HepG2 (cell line): ENCODE results near the gene TBCCD1. TPM values are rescaled to one million over a fixed set of nuclear protein-coding genes. Genes with fewer than 3 reads are reported as not detected.

Experiments used
- ATAC-seq: fragments of 200-7000 bp; cut with Tn5 transposase; 3 replicates; pipeline ENCODE4 v1.9.1; 2020; ENCODE audit warnings: mild to moderate bottlenecking, moderate library complexity
- BruUV-seq: library from RNA; stranded (reverse); fragments of 400-500 nt; replicated peaks from 2 replicates; lab custom pipeline; 2021; lab: Mats Ljungman, UMichigan
- CTCF ChIA-PET: fragments of 300-600 bp; formaldehyde crosslinking; extraction: SDS; loops from one replicate; lab custom pipeline; 2021; ENCODE audit warnings: low total read pairs, inconsistent platforms, low intra/inter-chr PET ratio; lab: Yijun Ruan, JAX
- POLR2A ChIA-PET: fragments of 350-600 bp; sonication (Branson Sonifier 250); formaldehyde crosslinking; loops from one replicate; lab custom pipeline; 2020; ENCODE audit warnings: antibody characterized with exemption, inconsistent platforms; lab: Yijun Ruan, JAX
- DNase-seq: peaks from one replicate; pipeline ENCODE4 v3.0.0-alpha.2; 2015; ENCODE audit warnings: low spot score
- FAIRE-seq: peaks from 3 replicates; lab custom pipeline; 2011; peaks lifted over from hg19 to GRCh38; lab: Jason Lieb, UNC
- H2AFZ ChIP-seq: one replicate; pipeline ENCODE4 v1.6.1; 2011; ENCODE audit warnings: low read length, inconsistent platforms
- H3K27ac ChIP-seq: fragments of 300-600 bp; 3 replicates; pipeline ENCODE4 v1.8.0; 2011; ENCODE audit warnings: mixed run types, mild to moderate bottlenecking, mixed read lengths, low read length, inconsistent platforms; ENCODE audit not compliant: insufficient read depth; ENCODE audit errors: extremely low read length
- H3K27me3 ChIP-seq, 2 experiments: fragments of 200-600 bp in 1 of 2; 2 replicates in 1 of 2; 3 replicates in 1 of 2; pipeline versions ENCODE4 v1.6.0 to v1.8.0; 2011; ENCODE audit warnings: low read length in 2 of 2, mild to moderate bottlenecking in 2 of 2, moderate library complexity in 2 of 2, inconsistent platforms in 1 of 2; ENCODE audit not compliant: insufficient read depth in 2 of 2, control insufficient read depth in 1 of 2
- H3K36me3 ChIP-seq, 2 experiments: fragments of 200-600 bp in 1 of 2; replicated peaks in 1 of 2; 2 replicates in 1 of 2; 3 replicates in 1 of 2; pipeline versions ENCODE4 v1.5.1 to v1.8.0; 2011; ENCODE audit warnings: low read length in 2 of 2, inconsistent platforms in 1 of 2; ENCODE audit not compliant: insufficient read depth in 2 of 2, control insufficient read depth in 1 of 2
- H3K4me1 ChIP-seq: 2 replicates; pipeline ENCODE4 v1.5.1; 2012; ENCODE audit warnings: low read length, inconsistent platforms; ENCODE audit not compliant: insufficient read depth
- H3K4me2 ChIP-seq: 2 replicates; pipeline ENCODE4 v1.6.0; 2011; ENCODE audit warnings: low read depth, low read length, inconsistent platforms
- H3K4me3 ChIP-seq, 3 experiments: fragments of 200-600 bp in 1 of 3; sonication (generic), shearing (Covaris generic) in 1 of 3; replicated peaks in 1 of 3; 2 replicates each; pipeline ENCODE4 v1.5.1; 2011 to 2016; ENCODE audit warnings: low read length in 3 of 3, inconsistent platforms in 2 of 3, low read depth in 2 of 3, mild to moderate bottlenecking in 2 of 3, control low read depth in 1 of 3, mixed read lengths in 1 of 3; ENCODE audit not compliant: insufficient read depth in 1 of 3
- H3K79me2 ChIP-seq: one replicate; pipeline ENCODE4 v1.6.1; 2011; ENCODE audit warnings: low read length, inconsistent platforms; ENCODE audit not compliant: insufficient read depth
- H3K9ac ChIP-seq: 2 replicates; pipeline ENCODE4 v1.6.0; 2011; ENCODE audit warnings: mild to moderate bottlenecking, low read depth, low read length, inconsistent platforms; ENCODE audit not compliant: insufficient read depth
- H3K9me3 ChIP-seq: 2 replicates; pipeline ENCODE4 v1.5.1; 2012; ENCODE audit warnings: mild to moderate bottlenecking, low read length
- H4K20me1 ChIP-seq: 2 replicates; pipeline ENCODE4 v1.6.0; 2011; ENCODE audit warnings: inconsistent platforms, mild to moderate bottlenecking, low read length, moderate library complexity; ENCODE audit not compliant: insufficient read depth
- MAFF ChIP-seq: IDR thresholded peaks from 2 replicates; pipeline ENCODE4 v1.6.1; 2011; ENCODE audit warnings: low read depth, low read length, improper control_type of control experiment
- MAFK ChIP-seq, 2 experiments: IDR thresholded peaks in 1 of 2; conservative IDR thresholded peaks in 1 of 2; 2 replicates each; pipeline ENCODE4 v1.6.1; 2011; ENCODE audit warnings: improper control_type of control experiment in 2 of 2, low read length in 2 of 2
- ZMAT3 ChIP-seq: sonication (generic); formaldehyde crosslinking; conservative IDR thresholded peaks from 2 replicates; pipeline ENCODE4 v1.7.0; 2021; ENCODE audit warnings: missing genetic modification reagents
- WGBS: methylation state at CpG from one replicate; pipeline ENCODE4 v1.1.6; 2017; ENCODE audit warnings: low lambda C conversion rate; 5-methylcytosine and 5-hydroxymethylcytosine counted together
- in situ Hi-C: cut with HindIII; loops from 2 replicates; pipeline ENCODE4 v1.10.0; 2017; ENCODE audit warnings: low pct_unique_long_range_greater_than_20kb; ENCODE audit not compliant: extremely low pct_ligation_motif_present
- intact Hi-C: fragments of 100-400 bp; cut with micrococcal nuclease; formaldehyde crosslinking; loops from one replicate; pipeline ENCODE4 v1.10.0; 2022; ENCODE audit not compliant: unreplicated experiment
- polyA plus RNA-seq, 8 experiments: library from polyadenylated mRNA; depleted of rRNA in 3 of 8; stranded (reverse) in 7 of 8; unstranded in 1 of 8; fragments of >200 nt; fragmentation: Illumina TruSeq in 4 of 8; extraction: Trizol in 4 of 8; gene quantifications; 2 replicates each; pipeline versions ENCODE4 v1.2.1 to v1.2.3, GENCODE V29; 2011 to 2016; ENCODE audit warnings: low read depth in 4 of 8, missing spikeins in 1 of 8, mixed read lengths in 1 of 8; ENCODE audit not compliant: insufficient read depth in 1 of 8
- total RNA-seq, 5 experiments: library from RNA; depleted of rRNA; stranded (reverse); fragments of >200 nt; fragmentation: Illumina TruSeq; extraction: Trizol; gene quantifications; 2 replicates each; pipeline ENCODE4 v1.2.3, GENCODE V29; 2016; ENCODE audit warnings: low read depth in 1 of 5
- TF ChIP-seq, protein P1 (sequence below): sonication (generic); formaldehyde crosslinking; IDR thresholded peaks from 2 replicates; pipeline ENCODE4 v1.4.0; 2020; ENCODE audit warnings: mild to moderate bottlenecking, missing genetic modification reagents, borderline replicate concordance

TBCCD1 gene
- total and polyA plus RNA-seq, 2 of the 13 experiments (the other 11 are each of a cell fraction or from before 2014, with no cell fraction given): 13.6 to 16.2 TPM

GRCh38 chr3:186549497-186549896, 17.6 kb downstream of the TBCCD1 start:
- peaks cover 21% of the 10 kb centered on the region for H3K4me1 ChIP-seq
- no peak overlapping the region for H3K4me2 ChIP-seq
- no peak overlapping the region for H3K4me3 ChIP-seq
- ATAC-seq (no peak), DNase-seq (no peak), FAIRE-seq (no peak)
- no peak overlapping the region for H3K9ac ChIP-seq
- ChIA-PET CTCF (no interaction called here), POLR2A (interaction anchor here (0.7 kb wide), 1 partner anchor 12 kb away, joined by 3 read pairs; no protein-coding TSS in a partner anchor)
- H2AFZ ChIP-seq: no peak overlapping the region
- in situ Hi-C loops (no loop called here), intact Hi-C loops (no loop called here)
- H3K36me3 ChIP-seq: peaks cover 1 to 4% of the 10 kb centered on the region in 2 experiments; a peak in 3 of 5 replicates
- H3K9me3 ChIP-seq: no peaks in the 10 kb centered on the region
- H4K20me1 ChIP-seq: no peaks in the 10 kb centered on the region
- H3K27ac ChIP-seq: no peak overlapping the region
- TF ChIP-seq ZMAT3 (CRISPR knock-in tag): no peak
- TF ChIP-seq MAFK (conservative IDR thresholded peaks at IDR 0.05 in 1 of 2, IDR thresholded peaks at IDR 0.05 in 1 of 2; ENCODE audit: low read length in 2 of 2): peak; percentile 80 to 93
- peak; percentile 87 for TF ChIP-seq MAFF
- no peaks in the 10 kb centered on the region for H3K79me2 ChIP-seq
- no peaks in the 10 kb centered on the region for H3K27me3 ChIP-seq
- no TSS peak for BruUV-seq
- WGBS: 91% methylated on average over 3 of the region's 3 CpGs

GRCh38 chr3:186544281-186544680, 22.9 kb downstream of the TBCCD1 start, which contains the start of gene CRYGS:
CRYGS (minus strand) TSS chr3:186544380; CDS start chr3:186544326, 54 bp downstream.
- Histone ChIP-seq H3K36me3 (no peaks in the 10 kb centered on the region; a peak in 1 of 5 replicates), H2AFZ (no peak within 1 kb of the TSS), H3K9ac (no peak within 1 kb of the TSS), H3K4me1 (peaks cover 18% of the 10 kb centered on the region), H3K4me3 (no peak within 1 kb of the TSS), H3K79me2 (no peaks in the 10 kb centered on the region), H3K4me2 (no peak within 1 kb of the TSS), H3K9me3 (no peaks in the 10 kb centered on the region), H4K20me1 (no peaks in the 10 kb centered on the region), H3K27me3 (no peaks in the 10 kb centered on the region), H3K27ac (no peak within 1 kb of the TSS)
- ChIA-PET POLR2A (interaction anchor here (1.3 kb wide), 1 partner anchor 26 kb away, joined by 3 read pairs; the partner anchor contains the start of gene DNAJB11), CTCF (no interaction called here)
- BruUV-seq: no TSS peak
- FAIRE-seq: no peak
- TF ChIP-seq MAFF (peak; percentile 41; the same call in 1 of the 2 replicates), MAFK (conservative IDR thresholded peaks at IDR 0.05 in 1 of 2, IDR thresholded peaks at IDR 0.05 in 1 of 2; ENCODE audit: low read length in 2 of 2) (peak in 1 of 2 experiments; percentile 37; a peak in 3 of 4 replicates)
- TF ChIP-seq, protein P1, sequence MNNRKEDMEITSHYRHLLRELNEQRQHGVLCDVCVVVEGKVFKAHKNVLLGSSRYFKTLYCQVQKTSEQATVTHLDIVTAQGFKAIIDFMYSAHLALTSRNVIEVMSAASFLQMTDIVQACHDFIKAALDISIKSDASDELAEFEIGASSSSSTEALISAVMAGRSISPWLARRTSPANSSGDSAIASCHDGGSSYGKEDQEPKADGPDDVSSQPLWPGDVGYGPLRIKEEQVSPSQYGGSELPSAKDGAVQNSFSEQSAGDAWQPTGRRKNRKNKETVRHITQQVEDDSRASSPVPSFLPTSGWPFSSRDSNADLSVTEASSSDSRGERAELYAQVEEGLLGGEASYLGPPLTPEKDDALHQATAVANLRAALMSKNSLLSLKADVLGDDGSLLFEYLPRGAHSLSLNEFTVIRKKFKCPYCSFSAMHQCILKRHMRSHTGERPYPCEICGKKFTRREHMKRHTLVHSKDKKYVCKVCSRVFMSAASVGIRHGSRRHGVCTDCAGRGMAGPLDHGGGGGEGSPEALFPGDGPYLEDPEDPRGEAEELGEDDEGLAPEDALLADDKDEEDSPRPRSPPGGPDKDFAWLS (CRISPR knock-in tag): no peak
- DNase-seq: no peak
- in situ Hi-C loops (loop anchor here (5.0 kb wide), 2 partner anchors 282 to 562 kb away; no protein-coding TSS in a partner anchor), intact Hi-C loops (no loop called here)
- 96% methylated on average over 2 of the region's 2 CpGs for WGBS
- ATAC-seq: no peak
